Measurements from ENCODE around the gene GALNT2.

The GALNT2 gene

GRCh38 chr1:230220478-230220877 is 153.4 kb downstream of the GALNT2 start:
- no peak for DNase-seq

- no peak for DNase-seq
These were observed 153.9 kb downstream of the GALNT2 start for GRCh38 chr1:230220907-230221306.

GRCh38 chr1:230222678-230223077 is 155.6 kb downstream of the GALNT2 start:
- no peak for DNase-seq

- DNase-seq = no peak
These were observed 157.3 kb downstream of the GALNT2 start for GRCh38 chr1:230224101-230224960.

GRCh38 chr1:230226007-230226800 is 159.2 kb downstream of the GALNT2 start:
- no peak for DNase-seq

- no peak for DNase-seq
These were observed 159.8 kb downstream of the GALNT2 start for GRCh38 chr1:230226814-230227213.

- no peak for DNase-seq
These were observed 161.3 kb downstream of the GALNT2 start for GRCh38 chr1:230228236-230228897.

- no peak for DNase-seq
These were observed 163.2 kb downstream of the GALNT2 start for GRCh38 chr1:230230273-230230672.

- no peak for DNase-seq
These were observed 164.1 kb downstream of the GALNT2 start for GRCh38 chr1:230230948-230231773.

- DNase-seq = no peak
These were observed 164.7 kb downstream of the GALNT2 start for GRCh38 chr1:230231774-230232145.

GRCh38 chr1:230232371-230232771 is 165.3 kb downstream of the GALNT2 start:
- DNase-seq = no peak

- no peak for DNase-seq
These were observed 166.7 kb downstream of the GALNT2 start for GRCh38 chr1:230233786-230234185.

GRCh38 chr1:230235876-230236275 is 168.8 kb downstream of the GALNT2 start:
- DNase-seq = no peak

GRCh38 chr1:230236301-230237008 is 169.4 kb downstream of the GALNT2 start:
- DNase-seq = no peak

GRCh38 chr1:230237009-230237370 is 170.0 kb downstream of the GALNT2 start:
- DNase-seq = no peak

GRCh38 chr1:230237805-230238204 is 170.8 kb downstream of the GALNT2 start:
- DNase-seq = no peak

- no peak for DNase-seq
These were observed 173.5 kb downstream of the GALNT2 start for GRCh38 chr1:230240446-230241086.

GRCh38 chr1:230242326-230242725 is 175.3 kb downstream of the GALNT2 start:
- DNase-seq = no peak

GRCh38 chr1:230243146-230243545 is 176.1 kb downstream of the GALNT2 start:
- no peak for DNase-seq

- DNase-seq = no peak
These were observed 176.7 kb downstream of the GALNT2 start for GRCh38 chr1:230243583-230244353.

- DNase-seq = no peak
These were observed 179.5 kb downstream of the GALNT2 start for GRCh38 chr1:230246551-230246950.
